BJ (cell line): ENCODE data around the gene CAMK4. TPM values are rescaled to one million over a fixed set of nuclear protein-coding genes. Genes with fewer than 3 reads are reported as not detected.

Experiments used
- CTCF ChIA-PET: fragments of 350-600 bp; formaldehyde crosslinking; extraction: SDS; loops from one replicate; lab custom pipeline; 2021; ENCODE audit warnings: antibody characterized with exemption, inconsistent platforms; lab: Yijun Ruan, JAX
- POLR2A ChIA-PET: fragments of 300-600 bp; sonication (Branson Sonifier 250); formaldehyde crosslinking; extraction: SDS; loops from one replicate; lab custom pipeline; 2021; ENCODE audit warnings: antibody characterized with exemption; lab: Charles Lee
- DNase-seq: peaks from one replicate; pipeline ENCODE4 v3.0.0-alpha.2; 2011; ENCODE audit warnings: low read depth
- H3K27me3 ChIP-seq: 2 replicates; pipeline ENCODE4 v1.6.0; 2011; ENCODE audit warnings: low read length; ENCODE audit not compliant: control insufficient read depth, insufficient read depth
- H3K36me3 ChIP-seq: 2 replicates; pipeline ENCODE4 v1.5.1; 2011; ENCODE audit warnings: low read length; ENCODE audit not compliant: control insufficient read depth, insufficient read depth
- H3K4me3 ChIP-seq: 2 replicates; pipeline ENCODE4 v1.5.1; 2011; ENCODE audit warnings: low read depth, mild to moderate bottlenecking, control low read depth, low read length
- CTCF ChIP-seq: IDR thresholded peaks from 2 replicates; pipeline ENCODE4 v1.5.1; 2011; ENCODE audit warnings: low read depth, mild to moderate bottlenecking, control low read depth, inconsistent platforms, low read length, moderate library complexity; ENCODE audit not compliant: insufficient read depth
- polyA plus RNA-seq: library from polyadenylated mRNA; depleted of rRNA; stranded (reverse); fragments of >200 nt; gene quantifications from 2 replicates; pipeline ENCODE4 v1.2.3, GENCODE V29; 2011

The CAMK4 gene
- polyA plus RNA-seq, 1 experiment, result 0.78 TPM

GRCh38 chr5:111461934-111462333 lies 237.8 kb downstream of the CAMK4 start:
- no peak for DNase-seq
- ChIA-PET POLR2A (no interaction called here), CTCF (interaction anchor here (1.0 to 1.6 kb wide), 8 partner anchors 8 to 306 kb away, joined by 3 to 9 read pairs (median 3); no protein-coding TSS in a partner anchor)
- H3K36me3 ChIP-seq, result no peaks in the 10 kb centered on the region
- no peak overlapping the region for H3K4me3 ChIP-seq
- no peaks in the 10 kb centered on the region for H3K27me3 ChIP-seq
- no peak for TF ChIP-seq CTCF

- H3K27me3 ChIP-seq, result no peaks in the 10 kb centered on the region
- H3K4me3 ChIP-seq, result no peak overlapping the region
- DNase-seq, result no peak
- ChIA-PET CTCF (interaction anchor here (1.4 kb wide), 1 partner anchor 304 kb away, joined by 4 read pairs; no protein-coding TSS in a partner anchor), POLR2A (no interaction called here)
- no peaks in the 10 kb centered on the region for H3K36me3 ChIP-seq
- no peak for TF ChIP-seq CTCF
Observed at GRCh38 chr5:111463311-111463710, 239.1 kb downstream of the CAMK4 start.

GRCh38 chr5:111469293-111469896 lies 245.2 kb downstream of the CAMK4 start:
- CTCF ChIA-PET, result interaction anchor here (0.7 to 1.1 kb wide), 2 partner anchors 8 to 14 kb away, joined by 3 to 4 read pairs; no protein-coding TSS in a partner anchor
- Histone ChIP-seq H3K4me3 (no peak overlapping the region), H3K27me3 (no peaks in the 10 kb centered on the region), H3K36me3 (no peaks in the 10 kb centered on the region)
- POLR2A ChIA-PET, result no interaction called here
- DNase-seq, result no peak
- TF ChIP-seq CTCF, result no peak

GRCh38 chr5:111469903-111470302 lies 245.7 kb downstream of the CAMK4 start:
- no peak for TF ChIP-seq CTCF
- Histone ChIP-seq H3K27me3 (no peaks in the 10 kb centered on the region), H3K4me3 (no peak overlapping the region), H3K36me3 (no peaks in the 10 kb centered on the region)
- no peak for DNase-seq
- ChIA-PET CTCF (interaction anchor here (0.7 to 2.2 kb wide), 3 partner anchors 9 to 13 kb away, joined by 3 to 9 read pairs (median 4); no protein-coding TSS in a partner anchor), POLR2A (no interaction called here)

- H3K27me3 ChIP-seq, result no peaks in the 10 kb centered on the region
- no peak for DNase-seq
- no peaks in the 10 kb centered on the region for H3K36me3 ChIP-seq
- ChIA-PET CTCF (interaction anchor here (2.2 kb wide), 1 partner anchor 11 kb away, joined by 9 read pairs; no protein-coding TSS in a partner anchor), POLR2A (no interaction called here)
- TF ChIP-seq CTCF, result no peak
- no peak overlapping the region for H3K4me3 ChIP-seq
Observed at GRCh38 chr5:111472096-111472495, 247.9 kb downstream of the CAMK4 start.
